H1 (cell line): ENCODE results near the gene CLDN9. TPM values are rescaled to one million over a fixed set of nuclear protein-coding genes. Genes with fewer than 3 reads are reported as not detected.

Source experiments
- polyA plus RNA-seq, 7 experiments: library from polyadenylated mRNA; depleted of rRNA in 3 of 7; stranded (reverse) in 5 of 7; unstranded in 2 of 7; fragments of >200 nt in 5 of 7; fragments of 200-250 nt in 2 of 7; gene quantifications; 1 replicate in 5 of 7; 2 replicates in 1 of 7; 4 replicates in 1 of 7; pipeline versions ENCODE4 v1.2.1 to v1.2.3, GENCODE V29; 2011 to 2013; ENCODE audit warnings: missing spikeins in 2 of 7, mixed read lengths in 2 of 7
- small RNA-seq: library from polyadenylated mRNA; stranded (forward); fragments of <200 nt; extraction: miRNeasy Mini kit (QIAGEN cat#:217004); gene quantifications from one replicate; pipeline ENCODE3, GENCODE V24; 2013; ENCODE audit not compliant: insufficient read depth
- total RNA-seq: library from RNA; stranded (reverse); fragmentation: NEBNext Ultra II Directional; extraction: Animal tissue kit (Norgen Biotek cat#: 25700); gene quantifications from 2 replicates; pipeline ENCODE4 v1.2.1, GENCODE V29; 2021

CLDN9 gene
- total and polyA plus RNA-seq, 2 of the 8 experiments (the other 6 are each of a cell fraction or from before 2014, with no cell fraction given) = 0.60 to 0.89 TPM

Small RNAs within 50 kb of the gene (small RNA-seq; reads per million reads assigned to genes)
- not detected for gene LINC00514

Other genes with a start within 250 kb of the CLDN9 start
- 237 and 248 TPM in 2 replicates for gene ELOB, start 235.6 kb upstream of the CLDN9 start, total RNA-seq
- 1,357 and 1,702 TPM in 2 replicates for gene ELOB, start 235.6 kb upstream of the CLDN9 start, polyA plus RNA-seq (2011; rRNA removed)
- not detected in 2 replicates for gene PRSS33, start 225.4 kb upstream of the CLDN9 start, total RNA-seq
- 0.09 and 0.17 TPM in 2 replicates for gene PRSS33, start 225.4 kb upstream of the CLDN9 start, polyA plus RNA-seq (2011; rRNA removed)
- not detected in 2 replicates for gene PRSS41, start 214.5 kb upstream of the CLDN9 start, total RNA-seq
- gene PRSS41, start 214.5 kb upstream of the CLDN9 start, polyA plus RNA-seq (2011; rRNA removed) = not detected in 2 replicates
- 1.0 and 2.7 TPM in 2 replicates for gene PRSS21, start 195.7 kb upstream of the CLDN9 start, total RNA-seq
- 0.76 and 1.4 TPM in 2 replicates for gene PRSS21, start 195.7 kb upstream of the CLDN9 start, polyA plus RNA-seq (2011; rRNA removed)
- not detected in 2 replicates for gene ZG16B, start 182.6 kb upstream of the CLDN9 start, total RNA-seq
- gene ZG16B, start 182.6 kb upstream of the CLDN9 start, polyA plus RNA-seq (2011; rRNA removed) = 0.11 TPM in 1 of 2 replicates, not detected in the other
- 2.7 and 4.4 TPM in 2 replicates for gene PRSS22, start 154.8 kb upstream of the CLDN9 start, total RNA-seq
- gene PRSS22, start 154.8 kb upstream of the CLDN9 start, polyA plus RNA-seq (2011; rRNA removed) = 4.0 and 5.8 TPM in 2 replicates
- gene FLYWCH2, start 129.7 kb upstream of the CLDN9 start, total RNA-seq = 16.4 and 20.2 TPM in 2 replicates
- 30.7 and 43.8 TPM in 2 replicates for gene FLYWCH2, start 129.7 kb upstream of the CLDN9 start, polyA plus RNA-seq (2011; rRNA removed)
- 23.1 and 23.5 TPM in 2 replicates for gene FLYWCH1, start 101.0 kb upstream of the CLDN9 start, total RNA-seq
- 12.4 and 22.2 TPM in 2 replicates for gene FLYWCH1, start 101.0 kb upstream of the CLDN9 start, polyA plus RNA-seq (2011; rRNA removed)
- gene KREMEN2, start 48.6 kb upstream of the CLDN9 start, total RNA-seq = 6.6 and 7.8 TPM in 2 replicates
- 7.0 and 10.4 TPM in 2 replicates for gene KREMEN2, start 48.6 kb upstream of the CLDN9 start, polyA plus RNA-seq (2011; rRNA removed)
- 28.2 and 28.8 TPM in 2 replicates for gene PAQR4, start 43.6 kb upstream of the CLDN9 start, total RNA-seq
- gene PAQR4, start 43.6 kb upstream of the CLDN9 start, polyA plus RNA-seq (2011; rRNA removed) = 34.6 and 52.8 TPM in 2 replicates
- 74.7 and 83.6 TPM in 2 replicates for gene PKMYT1, start 32.5 kb upstream of the CLDN9 start, total RNA-seq
- gene PKMYT1, start 32.5 kb upstream of the CLDN9 start, polyA plus RNA-seq (2011; rRNA removed) = 85.2 and 180 TPM in 2 replicates
- 747 and 793 TPM in 2 replicates for gene CLDN6, start 5.3 kb downstream of the CLDN9 start, total RNA-seq
- gene CLDN6, start 5.3 kb downstream of the CLDN9 start, polyA plus RNA-seq (2011; rRNA removed) = 1,115 and 1,541 TPM in 2 replicates
- 77.0 and 81.0 TPM in 2 replicates for gene TNFRSF12A, start 7.4 kb downstream of the CLDN9 start, total RNA-seq
- 82.5 and 121 TPM in 2 replicates for gene TNFRSF12A, start 7.4 kb downstream of the CLDN9 start, polyA plus RNA-seq (2011; rRNA removed)
- 66.2 and 72.7 TPM in 2 replicates for gene HCFC1R1, start 11.0 kb downstream of the CLDN9 start, total RNA-seq
- gene HCFC1R1, start 11.0 kb downstream of the CLDN9 start, polyA plus RNA-seq (2011; rRNA removed) = 138 and 195 TPM in 2 replicates
- 78.5 and 82.9 TPM in 2 replicates for gene THOC6, start 11.1 kb downstream of the CLDN9 start, total RNA-seq
- gene THOC6, start 11.1 kb downstream of the CLDN9 start, polyA plus RNA-seq (2011; rRNA removed) = 111 and 137 TPM in 2 replicates
- gene BICDL2, start 24.0 kb downstream of the CLDN9 start, total RNA-seq = 14.3 and 15.9 TPM in 2 replicates
- 7.3 and 14.2 TPM in 2 replicates for gene BICDL2, start 24.0 kb downstream of the CLDN9 start, polyA plus RNA-seq (2011; rRNA removed)
- 23.9 and 26.7 TPM in 2 replicates for gene MMP25, start 33.6 kb downstream of the CLDN9 start, total RNA-seq
- gene MMP25, start 33.6 kb downstream of the CLDN9 start, polyA plus RNA-seq (2011; rRNA removed) = 7.7 and 14.8 TPM in 2 replicates
- 2.0 and 2.7 TPM in 2 replicates for gene IL32, start 52.7 kb downstream of the CLDN9 start, total RNA-seq
- gene IL32, start 52.7 kb downstream of the CLDN9 start, polyA plus RNA-seq (2011; rRNA removed) = 4.3 and 5.0 TPM in 2 replicates
- 195 and 209 TPM in 2 replicates for gene ZSCAN10, start 86.4 kb downstream of the CLDN9 start, total RNA-seq
- gene ZSCAN10, start 86.4 kb downstream of the CLDN9 start, polyA plus RNA-seq (2011; rRNA removed) = 314 and 488 TPM in 2 replicates
- gene ZNF205, start 99.7 kb downstream of the CLDN9 start, total RNA-seq = 17.0 and 19.1 TPM in 2 replicates
- gene ZNF205, start 99.7 kb downstream of the CLDN9 start, polyA plus RNA-seq (2011; rRNA removed) = 19.9 and 28.5 TPM in 2 replicates
- 6.9 and 7.3 TPM in 2 replicates for gene ZNF213, start 122.1 kb downstream of the CLDN9 start, total RNA-seq
- 1.6 and 3.8 TPM in 2 replicates for gene ZNF213, start 122.1 kb downstream of the CLDN9 start, polyA plus RNA-seq (2011; rRNA removed)
- gene OR1F1, start 175.3 kb downstream of the CLDN9 start, total RNA-seq = 0.48 and 0.52 TPM in 2 replicates
- gene OR1F1, start 175.3 kb downstream of the CLDN9 start, polyA plus RNA-seq (2011; rRNA removed) = 0.93 and 1.2 TPM in 2 replicates
- gene ZNF200, start 222.2 kb downstream of the CLDN9 start, total RNA-seq = 7.5 and 9.9 TPM in 2 replicates
- gene ZNF200, start 222.2 kb downstream of the CLDN9 start, polyA plus RNA-seq (2011; rRNA removed) = 2.7 and 3.0 TPM in 2 replicates
- gene MEFV, start 243.7 kb downstream of the CLDN9 start, total RNA-seq = not detected in 2 replicates
- gene MEFV, start 243.7 kb downstream of the CLDN9 start, polyA plus RNA-seq (2011; rRNA removed) = 0.02 and 0.03 TPM in 2 replicates